ENCODE data around the gene ZFAND3.
A peak's percentile ranks its signal among the peaks of the same experiment; 100 is the strongest.

Gene ZFAND3

GRCh38 chr6:38112181-38112580 is 292.7 kb downstream of the ZFAND3 start:
- TF ChIP-seq CTCF (conservative IDR thresholded peaks at IDR 0.05; ENCODE audit: low read length), result no peak
- DNase-seq (ENCODE audit: low read depth), result no peak
- no peak overlapping the region for H3K4me3 ChIP-seq (ENCODE audit: low read length)

- no peak overlapping the region for H3K4me3 ChIP-seq (ENCODE audit: low read length)
- DNase-seq (ENCODE audit: low read depth), result no peak
- TF ChIP-seq CTCF (conservative IDR thresholded peaks at IDR 0.05; ENCODE audit: low read length), result no peak
Observed at GRCh38 chr6:38113825-38114576, 294.5 kb downstream of the ZFAND3 start.

- H3K4me3 ChIP-seq (ENCODE audit: low read length), result no peak overlapping the region
- DNase-seq (ENCODE audit: low read depth), result no peak
- no peak for TF ChIP-seq CTCF (conservative IDR thresholded peaks at IDR 0.05; ENCODE audit: low read length)
Observed at GRCh38 chr6:38114976-38115625, 295.6 kb downstream of the ZFAND3 start.

GRCh38 chr6:38115626-38116008 is 296.1 kb downstream of the ZFAND3 start:
- H3K4me3 ChIP-seq (ENCODE audit: low read length), result no peak overlapping the region
- DNase-seq (ENCODE audit: low read depth), result no peak
- TF ChIP-seq CTCF (conservative IDR thresholded peaks at IDR 0.05; ENCODE audit: low read length), result no peak

- no peak for DNase-seq (ENCODE audit: low read depth)
- no peak overlapping the region for H3K4me3 ChIP-seq (ENCODE audit: low read length)
- TF ChIP-seq CTCF (conservative IDR thresholded peaks at IDR 0.05; ENCODE audit: low read length), result no peak
Observed at GRCh38 chr6:38116248-38116647, 296.7 kb downstream of the ZFAND3 start.

GRCh38 chr6:38117281-38117680 is 297.8 kb downstream of the ZFAND3 start:
- peak; percentile 45 for DNase-seq (ENCODE audit: low read depth)
- no peak overlapping the region for H3K4me3 ChIP-seq (ENCODE audit: low read length)
- no peak for TF ChIP-seq CTCF (conservative IDR thresholded peaks at IDR 0.05; ENCODE audit: low read length)

- no peak overlapping the region for H3K4me3 ChIP-seq (ENCODE audit: low read length)
- TF ChIP-seq CTCF (conservative IDR thresholded peaks at IDR 0.05; ENCODE audit: low read length), result no peak
- no peak for DNase-seq (ENCODE audit: low read depth)
Observed at GRCh38 chr6:38118791-38119365, 299.4 kb downstream of the ZFAND3 start.
